Measurements from ENCODE around the gene PAM. TPM values are rescaled to one million over a fixed set of nuclear protein-coding genes. Genes with fewer than 3 reads are reported as not detected.

PAM gene
- total RNA-seq, 4 donors from 2014 or later = 37.8 to 144 (median 92.7) TPM

DNA sequence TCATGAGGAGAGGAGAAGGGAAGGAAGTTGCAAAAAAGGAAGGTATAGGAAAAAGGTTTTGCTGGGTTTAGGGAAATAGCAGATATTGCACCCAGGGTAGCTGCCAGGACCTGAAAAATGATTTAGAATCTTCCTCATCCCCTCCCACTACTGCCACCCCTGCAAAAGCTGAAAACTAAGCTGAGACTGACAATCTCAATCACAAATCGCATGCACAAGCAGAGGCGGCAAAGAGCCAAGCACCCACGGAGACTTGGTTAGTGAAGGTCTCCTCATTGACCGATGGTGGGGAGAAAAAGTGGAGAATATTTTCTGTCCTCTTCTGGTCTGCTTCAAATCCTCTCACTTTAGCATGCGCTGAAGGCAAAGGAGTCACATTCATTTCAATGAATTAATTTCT, 39.1 kb upstream of the PAM start:
- no peak overlapping the region for H3K4me3 ChIP-seq (ENCODE audit: low read depth, poor library complexity, severe bottlenecking)
- intact Hi-C loops (cut with DNase I; ENCODE audit: low total_unique reads) = no loop called here
- WGBS, 2 donors = 95% methylated on average over 5 of the region's 5 CpGs

DNA sequence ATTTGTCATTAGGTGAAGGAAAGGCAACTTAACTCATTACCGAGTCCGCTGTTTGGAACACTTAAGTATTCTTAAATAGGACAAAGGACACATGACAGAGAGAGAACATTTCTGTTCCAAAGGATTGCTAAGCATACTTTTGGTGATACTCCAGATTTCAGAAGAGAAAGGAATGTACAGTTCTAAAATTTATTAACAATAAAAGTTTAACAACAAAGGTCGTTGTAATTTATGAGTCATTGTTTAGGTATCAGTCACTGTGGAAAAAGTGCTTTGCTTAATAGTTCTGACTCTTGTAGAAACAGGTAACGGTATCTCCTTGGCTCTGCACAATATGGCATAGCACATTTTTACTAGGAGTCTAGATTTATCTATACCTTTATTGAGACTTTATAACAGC, 36.3 kb upstream of the PAM start:
- TF ChIP-seq POLR2A (IDR thresholded peaks at IDR 0.05) = no peak
- TF ChIP-seq, protein P1, sequence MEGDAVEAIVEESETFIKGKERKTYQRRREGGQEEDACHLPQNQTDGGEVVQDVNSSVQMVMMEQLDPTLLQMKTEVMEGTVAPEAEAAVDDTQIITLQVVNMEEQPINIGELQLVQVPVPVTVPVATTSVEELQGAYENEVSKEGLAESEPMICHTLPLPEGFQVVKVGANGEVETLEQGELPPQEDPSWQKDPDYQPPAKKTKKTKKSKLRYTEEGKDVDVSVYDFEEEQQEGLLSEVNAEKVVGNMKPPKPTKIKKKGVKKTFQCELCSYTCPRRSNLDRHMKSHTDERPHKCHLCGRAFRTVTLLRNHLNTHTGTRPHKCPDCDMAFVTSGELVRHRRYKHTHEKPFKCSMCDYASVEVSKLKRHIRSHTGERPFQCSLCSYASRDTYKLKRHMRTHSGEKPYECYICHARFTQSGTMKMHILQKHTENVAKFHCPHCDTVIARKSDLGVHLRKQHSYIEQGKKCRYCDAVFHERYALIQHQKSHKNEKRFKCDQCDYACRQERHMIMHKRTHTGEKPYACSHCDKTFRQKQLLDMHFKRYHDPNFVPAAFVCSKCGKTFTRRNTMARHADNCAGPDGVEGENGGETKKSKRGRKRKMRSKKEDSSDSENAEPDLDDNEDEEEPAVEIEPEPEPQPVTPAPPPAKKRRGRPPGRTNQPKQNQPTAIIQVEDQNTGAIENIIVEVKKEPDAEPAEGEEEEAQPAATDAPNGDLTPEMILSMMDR (IDR thresholded peaks at IDR 0.05) = no peak
- intact Hi-C loops (cut with DNase I; ENCODE audit: low total_unique reads) = no loop called here

More for the DNA sequence above, 39.1 kb upstream of the PAM start:
- TF ChIP-seq, protein P1 (IDR thresholded peaks at IDR 0.05) = no peak
- no peak for TF ChIP-seq POLR2A (IDR thresholded peaks at IDR 0.05)
- no peak for DNase-seq (ENCODE audit: low spot score in 2 of 2)

DNA sequence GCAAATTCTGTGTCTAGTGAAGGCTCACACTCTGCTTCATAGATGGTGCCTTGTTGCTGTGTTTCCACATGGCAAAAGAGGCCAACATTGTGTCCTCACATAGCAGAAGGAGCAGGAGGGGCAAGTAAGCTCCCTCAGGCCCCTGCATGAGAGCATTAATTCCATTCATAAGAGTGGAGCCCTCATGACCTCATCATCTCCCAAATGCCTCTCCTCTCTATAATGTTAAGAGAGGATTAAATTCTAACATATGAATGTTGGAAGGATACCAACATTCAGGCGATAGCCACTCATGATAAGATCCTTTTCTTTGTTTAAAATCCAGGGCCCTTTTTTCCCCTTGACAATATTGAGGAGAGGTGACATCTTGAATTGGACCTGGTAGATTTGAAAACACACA, 35.2 kb upstream of the PAM start:
- H3K4me3 ChIP-seq (ENCODE audit: low read depth, poor library complexity, severe bottlenecking) = no peak overlapping the region
- no peak for DNase-seq (ENCODE audit: low spot score in 2 of 2)
- intact Hi-C loops (cut with DNase I; ENCODE audit: low total_unique reads) = no loop called here
- TF ChIP-seq, protein P1 (IDR thresholded peaks at IDR 0.05) = no peak
- TF ChIP-seq POLR2A (IDR thresholded peaks at IDR 0.05) = no peak
- WGBS, 2 donors = 79 to 89% methylated on average over 1 of the region's 1 CpG

More for the DNA sequence above, 36.3 kb upstream of the PAM start:
- 48 to 58% methylated on average over 4 of the region's 4 CpGs for WGBS, 2 donors
- H3K4me3 ChIP-seq (ENCODE audit: low read depth, poor library complexity, severe bottlenecking) = no peak overlapping the region
- no peak for DNase-seq (ENCODE audit: low spot score in 2 of 2)

DNA sequence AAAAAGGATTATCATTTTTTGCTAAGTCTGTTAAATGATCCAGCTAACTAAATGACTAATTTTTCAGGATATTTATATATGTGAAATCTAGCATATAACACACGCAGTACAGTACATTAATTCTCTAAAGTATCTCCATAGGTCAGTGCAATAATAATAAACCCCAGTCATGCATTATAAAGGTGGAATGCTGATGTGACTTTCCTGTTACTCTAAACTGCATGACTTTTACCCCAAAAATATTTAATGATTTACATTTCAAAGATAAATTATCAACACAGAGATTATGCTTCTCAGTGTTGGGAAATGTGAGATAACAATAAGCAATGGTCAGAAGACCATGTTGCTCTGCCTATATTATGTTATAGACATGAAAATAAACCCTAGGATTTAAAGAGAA, 34.1 kb upstream of the PAM start:
- no peak for DNase-seq (ENCODE audit: low spot score in 2 of 2)
- intact Hi-C loops (cut with DNase I; ENCODE audit: low total_unique reads) = no loop called here
- 92 to 96% methylated on average over 1 of the region's 1 CpG for WGBS, 2 donors
- H3K4me3 ChIP-seq (ENCODE audit: low read depth, poor library complexity, severe bottlenecking) = no peak overlapping the region
- TF ChIP-seq, protein P1 (IDR thresholded peaks at IDR 0.05) = no peak
- no peak for TF ChIP-seq POLR2A (IDR thresholded peaks at IDR 0.05)

GRCh38 chr5:102722931-102723330, 32.2 kb upstream of the PAM start:
- DNase-seq (ENCODE audit: low spot score in 2 of 2) = no peak
- no peak for TF ChIP-seq POLR2A (IDR thresholded peaks at IDR 0.05)
- intact Hi-C loops (cut with DNase I; ENCODE audit: low total_unique reads) = no loop called here
- 81 to 82% methylated on average over 4 of the region's 4 CpGs for WGBS, 2 donors
- H3K4me3 ChIP-seq (ENCODE audit: low read depth, poor library complexity, severe bottlenecking) = no peak overlapping the region

DNA sequence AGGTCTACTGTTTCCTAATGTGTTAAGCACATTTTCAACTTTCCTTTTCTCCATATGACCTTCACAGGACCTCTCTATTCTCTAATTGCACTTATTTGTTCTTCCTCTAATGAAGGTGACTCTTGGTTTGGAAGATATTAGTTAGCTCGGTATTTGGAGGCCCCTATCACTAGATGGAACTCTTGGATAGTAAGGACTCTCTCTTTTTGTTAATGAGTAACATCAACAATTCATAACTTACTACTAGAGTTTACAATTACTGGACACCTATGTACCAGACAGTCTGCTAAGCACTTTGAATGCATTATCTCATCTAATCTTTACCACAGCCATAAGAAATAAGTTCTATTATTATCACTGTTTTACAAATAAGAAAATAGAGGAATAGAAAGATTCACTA, 23.4 kb upstream of the PAM start:
- TF ChIP-seq POLR2A (IDR thresholded peaks at IDR 0.05) = no peak
- TF ChIP-seq, protein P1 (IDR thresholded peaks at IDR 0.05) = no peak
- H3K4me3 ChIP-seq (ENCODE audit: low read depth, poor library complexity, severe bottlenecking) = no peak overlapping the region
- 85 to 87% methylated on average over 1 of the region's 1 CpG for WGBS, 2 donors
- intact Hi-C loops (cut with DNase I; ENCODE audit: low total_unique reads) = no loop called here
- no peak for DNase-seq (ENCODE audit: low spot score in 2 of 2)
